ENCODE measurements around the gene LCN6.

DNA sequence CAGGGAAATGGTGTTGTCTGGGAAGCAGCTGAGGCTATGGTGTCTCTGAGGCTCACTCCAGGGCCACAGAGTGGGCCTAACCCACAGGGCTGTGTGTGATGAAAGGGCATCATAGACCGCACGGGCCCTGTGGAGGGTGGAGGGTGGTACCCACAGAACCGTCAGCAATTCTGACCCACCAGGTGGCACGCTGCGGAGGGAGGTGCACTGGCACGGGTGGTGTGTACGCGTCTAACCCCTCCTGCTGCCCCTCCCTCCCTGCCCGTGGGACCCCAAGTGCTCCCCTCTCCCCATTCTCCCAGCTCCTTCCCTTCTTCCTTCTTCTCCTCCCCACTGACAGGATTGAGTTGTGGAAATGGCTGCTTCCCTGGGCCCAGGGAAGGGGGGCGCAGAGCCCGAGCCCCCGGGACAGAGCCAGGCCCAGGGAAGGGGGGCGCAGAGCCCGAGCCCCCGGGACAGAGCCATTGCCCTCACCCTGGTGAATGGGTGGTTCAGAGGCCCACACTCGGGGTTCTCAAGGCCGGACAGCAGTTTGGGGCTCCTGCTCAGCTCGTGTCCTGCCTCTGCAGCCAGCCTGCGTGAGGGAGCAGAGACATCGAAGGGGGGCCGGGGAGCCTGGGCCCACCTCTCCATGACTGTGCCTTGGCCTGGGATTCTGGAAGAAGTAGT is 12.4 kb downstream of the LCN6 start:
- TF ChIP-seq, protein P1, sequence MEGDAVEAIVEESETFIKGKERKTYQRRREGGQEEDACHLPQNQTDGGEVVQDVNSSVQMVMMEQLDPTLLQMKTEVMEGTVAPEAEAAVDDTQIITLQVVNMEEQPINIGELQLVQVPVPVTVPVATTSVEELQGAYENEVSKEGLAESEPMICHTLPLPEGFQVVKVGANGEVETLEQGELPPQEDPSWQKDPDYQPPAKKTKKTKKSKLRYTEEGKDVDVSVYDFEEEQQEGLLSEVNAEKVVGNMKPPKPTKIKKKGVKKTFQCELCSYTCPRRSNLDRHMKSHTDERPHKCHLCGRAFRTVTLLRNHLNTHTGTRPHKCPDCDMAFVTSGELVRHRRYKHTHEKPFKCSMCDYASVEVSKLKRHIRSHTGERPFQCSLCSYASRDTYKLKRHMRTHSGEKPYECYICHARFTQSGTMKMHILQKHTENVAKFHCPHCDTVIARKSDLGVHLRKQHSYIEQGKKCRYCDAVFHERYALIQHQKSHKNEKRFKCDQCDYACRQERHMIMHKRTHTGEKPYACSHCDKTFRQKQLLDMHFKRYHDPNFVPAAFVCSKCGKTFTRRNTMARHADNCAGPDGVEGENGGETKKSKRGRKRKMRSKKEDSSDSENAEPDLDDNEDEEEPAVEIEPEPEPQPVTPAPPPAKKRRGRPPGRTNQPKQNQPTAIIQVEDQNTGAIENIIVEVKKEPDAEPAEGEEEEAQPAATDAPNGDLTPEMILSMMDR (IDR thresholded peaks at IDR 0.05; ENCODE audit: insufficient read depth, low read length, poor library complexity, severe bottlenecking): no peak
- no peak for TF ChIP-seq EZH2phosphoT487 (conservative IDR thresholded peaks at IDR 0.05; ENCODE audit: low read length)

Measured in SU-DHL-6 (cell line).